NOMO-1 treated with DMSO at 0.1 percent for 48 hours (cell line): ENCODE results near the gene LIPH.
"Not testable (repeated sequence)": the region's sequence is repeated elsewhere in the genome, so short reads cannot be mapped to it uniquely, and the experiment has no call there.

ENCODE experiments used
- DNase-seq: peaks from one replicate; lab custom pipeline; 2025; ENCODE audit not compliant: unreplicated experiment; lab: John Stamatoyannopoulos, UW

The LIPH gene

DNA sequence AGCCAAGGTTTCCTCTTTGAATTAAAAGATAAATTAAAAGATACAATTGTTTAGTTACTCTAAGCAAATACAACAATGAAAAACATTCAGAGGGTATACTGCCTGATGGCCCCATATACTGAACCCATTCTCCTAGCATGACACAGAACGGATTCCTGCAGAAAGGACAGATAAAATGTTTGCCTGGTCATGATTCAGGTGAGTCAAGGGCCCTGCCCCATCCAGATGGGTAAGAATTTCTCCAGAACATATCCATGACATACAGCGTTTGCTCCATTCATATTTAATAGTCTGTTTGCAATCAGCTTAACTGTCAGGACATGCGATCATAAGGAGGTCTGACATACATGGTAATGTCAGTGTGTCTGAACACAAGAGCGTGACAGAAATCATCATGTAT, 62.1 kb downstream of the LIPH start:
- DNase-seq, result no peak

DNA sequence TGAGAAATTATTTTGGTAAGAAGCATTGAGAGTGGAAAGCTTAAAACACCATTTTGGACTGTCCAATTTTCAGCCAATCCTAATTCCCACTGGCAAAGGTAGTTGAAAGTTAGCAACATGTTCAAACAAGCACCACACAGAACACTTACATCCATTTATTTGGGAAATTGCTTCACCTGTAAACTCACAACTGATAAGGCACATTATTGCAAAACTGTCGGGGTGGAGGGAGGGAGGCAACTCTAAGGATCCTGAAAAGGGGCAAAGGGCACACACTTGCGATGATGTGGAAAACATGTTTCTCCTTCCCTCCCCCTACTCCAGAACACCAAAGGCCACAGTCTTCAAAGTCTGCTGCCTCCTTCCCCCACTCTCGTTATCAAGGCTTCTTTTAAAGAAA, 62.9 kb downstream of the LIPH start:
- DNase-seq, result no peak

DNA sequence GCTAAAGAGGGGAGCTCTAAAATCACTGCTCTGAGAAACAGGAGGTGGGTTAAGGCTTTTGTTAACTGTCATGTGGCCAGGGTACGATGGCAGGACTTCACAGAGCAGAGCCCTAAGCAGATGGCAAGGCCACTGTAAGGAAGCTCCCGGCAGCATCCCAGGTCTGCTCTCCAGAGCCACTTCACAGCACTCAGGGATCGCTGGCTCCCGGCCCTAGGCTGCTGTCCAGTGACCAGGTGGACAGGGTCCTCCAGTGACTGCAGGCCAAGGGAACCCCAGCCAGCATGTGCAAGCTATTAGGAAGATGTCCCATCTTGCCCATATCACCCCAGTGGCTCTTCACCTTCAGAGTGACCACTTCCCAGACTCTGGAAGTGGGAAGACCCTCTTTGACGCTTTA, 63.9 kb downstream of the LIPH start:
- no peak for DNase-seq

DNA sequence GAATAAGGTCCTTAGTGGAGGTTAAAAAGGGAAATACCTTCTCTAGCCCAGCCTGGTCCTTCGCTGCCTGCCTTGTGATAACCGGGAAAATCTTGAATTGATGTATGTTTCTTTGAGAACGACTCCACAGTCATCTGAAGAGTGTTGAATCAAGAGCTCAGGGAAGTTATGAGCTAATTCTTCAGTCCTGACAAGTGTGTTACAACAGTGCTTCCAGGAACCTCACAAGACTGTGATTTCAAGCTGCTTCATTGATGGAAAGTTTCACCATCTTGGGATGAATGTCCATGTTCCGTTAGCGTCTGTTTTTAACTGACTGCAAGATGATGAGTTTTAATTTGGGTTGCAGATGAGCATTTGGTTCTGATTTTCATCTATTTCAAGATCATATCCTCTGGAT, 66.0 kb downstream of the LIPH start:
- DNase-seq, result no peak

DNA sequence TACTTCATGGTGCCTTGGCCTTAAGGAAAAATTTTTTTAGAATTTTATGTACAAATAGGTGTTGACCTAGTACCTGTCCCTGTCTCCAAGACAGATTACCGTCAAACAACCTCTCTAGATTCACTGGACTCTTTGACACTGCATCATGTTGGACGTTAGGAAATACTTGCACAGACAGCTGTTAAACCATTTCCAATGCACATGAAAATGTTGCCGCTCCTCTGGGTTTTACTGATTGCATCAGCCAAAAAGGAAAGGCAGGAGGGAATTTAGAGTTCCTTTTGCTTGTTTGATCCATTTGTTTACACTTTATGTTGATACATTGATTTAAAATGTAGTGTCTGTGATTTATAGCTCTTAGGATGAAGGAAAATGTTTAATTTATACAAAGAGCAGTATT, 68.1 kb downstream of the LIPH start:
- DNase-seq, result no peak

DNA sequence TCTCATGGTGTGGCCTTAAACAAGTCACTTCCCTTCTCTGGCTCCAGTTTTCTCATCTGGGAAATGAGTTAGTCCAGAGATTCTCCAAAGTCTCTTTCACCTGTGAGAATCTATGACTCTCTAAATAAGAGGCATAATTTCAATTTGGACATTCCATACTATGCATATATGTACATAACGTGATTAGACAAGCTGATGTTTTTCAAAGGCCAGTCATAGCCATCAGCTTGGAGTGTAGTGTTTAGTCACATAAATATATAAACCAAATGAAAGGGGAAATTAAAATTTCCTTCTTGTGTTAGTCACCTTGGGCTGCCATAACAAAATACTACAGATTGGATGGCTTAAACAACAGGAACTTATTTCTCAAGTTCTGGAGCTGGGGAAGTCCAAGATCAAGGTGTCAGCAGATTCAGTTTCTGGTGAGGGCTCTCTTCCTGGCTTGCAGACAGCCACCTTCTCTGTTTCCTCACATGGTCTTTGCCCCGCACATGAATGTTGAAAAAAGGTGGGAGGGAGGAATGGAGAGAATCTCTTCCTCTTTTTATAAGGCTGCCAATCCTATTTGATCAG, 72.9 kb downstream of the LIPH start:
- DNase-seq, result no peak

DNA sequence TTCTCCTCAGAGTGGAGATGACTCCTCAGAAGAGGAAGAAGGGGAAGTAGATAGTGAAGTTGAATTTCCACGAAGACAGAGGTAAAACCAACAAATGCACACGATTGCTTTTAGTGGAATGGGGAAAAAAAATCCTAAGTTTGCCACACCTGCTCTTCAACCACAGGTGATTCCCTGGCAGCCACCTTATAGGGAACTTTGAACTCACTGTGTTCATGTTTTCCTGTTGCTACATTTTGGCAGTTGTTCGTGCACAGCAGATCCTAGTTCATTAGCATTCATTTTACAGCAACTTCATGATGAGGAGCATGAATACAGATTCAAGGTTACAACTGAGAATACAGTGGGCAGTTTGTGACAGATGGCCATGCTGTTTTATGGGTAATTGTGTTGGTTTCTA, 75.1 kb downstream of the LIPH start:
- no peak for DNase-seq

DNA sequence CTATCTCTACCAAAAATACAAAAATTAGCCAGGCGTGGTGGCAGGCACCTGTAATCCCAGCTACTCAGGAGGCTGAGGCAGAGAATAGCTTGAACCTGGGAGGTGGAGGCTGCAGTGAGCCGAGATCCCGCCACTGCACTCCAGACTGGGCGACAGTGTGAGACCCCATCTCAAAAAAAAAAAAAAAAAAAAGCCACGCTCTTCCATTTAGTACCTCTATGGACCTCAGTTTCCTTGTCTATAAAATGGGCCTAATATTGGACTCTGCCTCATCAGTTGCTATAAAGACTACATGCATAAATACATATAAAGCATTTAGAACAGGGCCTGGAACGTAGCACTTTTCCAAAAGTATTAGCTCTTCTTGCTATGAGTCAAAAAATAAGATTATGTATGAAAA, 77.5 kb downstream of the LIPH start:
- not testable (repeated sequence) for DNase-seq

DNA sequence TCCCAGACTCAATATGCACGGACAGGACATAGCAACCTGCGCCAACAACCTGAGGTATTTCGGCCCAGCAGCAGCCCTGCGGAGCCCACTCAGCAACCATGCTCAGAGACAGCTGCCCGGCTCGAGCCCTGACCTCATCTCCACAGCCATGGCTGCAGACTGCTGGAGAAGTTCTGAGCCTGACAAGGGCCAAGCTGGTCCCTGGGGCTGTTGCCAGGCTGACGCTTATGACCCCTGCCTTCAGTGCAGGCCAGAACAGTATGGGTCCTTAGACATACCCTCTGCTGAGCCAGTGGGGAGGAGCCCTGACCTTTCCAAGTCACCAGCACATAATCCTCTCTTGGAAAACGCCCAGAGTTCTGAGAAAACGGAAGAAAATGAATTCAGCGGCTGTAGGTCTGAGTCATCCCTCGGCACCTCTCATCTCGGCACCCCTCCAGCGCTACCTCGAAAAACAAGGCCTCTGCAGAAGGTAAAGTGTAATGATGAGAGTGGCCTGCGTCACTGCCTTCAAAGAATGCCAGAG, 79.0 kb downstream of the LIPH start:
- DNase-seq, result no peak

DNA sequence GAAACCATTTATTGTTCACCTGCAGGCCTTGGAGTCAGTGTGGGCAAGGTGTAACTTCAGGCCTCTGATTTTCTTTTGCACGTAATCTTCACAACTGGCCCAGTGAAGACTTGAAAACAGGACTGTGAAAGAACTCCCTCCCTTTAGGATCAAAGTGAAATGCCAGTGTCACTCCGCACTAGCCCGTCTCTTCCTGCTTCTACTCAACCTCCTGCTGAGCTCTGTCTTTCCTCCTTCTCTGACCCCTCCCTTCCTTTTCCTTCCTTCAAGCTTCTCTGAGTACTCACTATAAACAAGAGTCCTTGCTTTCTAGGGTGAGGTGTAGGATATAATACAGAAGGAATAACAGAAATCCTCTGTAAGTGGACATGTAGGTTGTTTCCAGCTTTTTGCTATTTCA, 82.1 kb downstream of the LIPH start:
- no peak for DNase-seq

DNA sequence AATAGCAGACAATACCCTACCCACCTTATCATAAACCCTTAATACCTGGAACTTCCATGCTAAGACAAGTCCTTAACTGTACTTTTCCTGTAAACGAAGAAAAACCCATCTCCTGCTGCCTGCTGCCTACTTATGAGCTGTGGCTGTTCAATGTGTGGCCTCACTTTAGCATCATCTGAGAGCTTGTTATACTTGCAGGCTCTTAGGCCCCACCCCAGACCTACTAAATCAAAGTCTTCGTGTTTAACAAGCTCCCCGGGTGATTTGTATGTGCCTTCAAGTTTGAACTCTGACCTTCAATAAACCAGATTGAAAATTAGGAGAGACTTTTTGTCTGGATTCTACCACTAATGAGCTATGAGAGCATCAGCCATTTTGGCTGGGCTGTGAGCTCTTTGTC, 82.8 kb downstream of the LIPH start:
- no peak for DNase-seq

DNA sequence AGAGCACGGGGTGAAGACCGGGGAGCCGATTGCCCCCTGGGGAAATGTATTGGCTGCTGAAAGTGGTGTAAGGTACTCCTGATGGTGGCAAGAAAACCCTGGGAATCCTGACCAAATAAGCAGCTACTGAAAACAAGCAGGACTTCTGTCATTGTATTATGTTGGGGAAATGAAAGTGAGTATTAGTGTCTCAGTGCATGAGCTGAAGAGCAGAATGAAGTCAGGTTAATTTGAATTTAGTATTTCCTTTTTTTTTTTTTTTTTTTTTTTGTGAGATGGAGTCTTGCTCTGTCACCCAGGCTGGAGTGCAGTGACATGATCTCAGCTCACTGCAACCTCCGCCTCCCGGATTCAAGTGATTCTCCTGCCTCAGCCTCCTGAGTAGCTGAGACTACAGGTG, 86.3 kb downstream of the LIPH start:
- DNase-seq, result not testable (repeated sequence)

DNA sequence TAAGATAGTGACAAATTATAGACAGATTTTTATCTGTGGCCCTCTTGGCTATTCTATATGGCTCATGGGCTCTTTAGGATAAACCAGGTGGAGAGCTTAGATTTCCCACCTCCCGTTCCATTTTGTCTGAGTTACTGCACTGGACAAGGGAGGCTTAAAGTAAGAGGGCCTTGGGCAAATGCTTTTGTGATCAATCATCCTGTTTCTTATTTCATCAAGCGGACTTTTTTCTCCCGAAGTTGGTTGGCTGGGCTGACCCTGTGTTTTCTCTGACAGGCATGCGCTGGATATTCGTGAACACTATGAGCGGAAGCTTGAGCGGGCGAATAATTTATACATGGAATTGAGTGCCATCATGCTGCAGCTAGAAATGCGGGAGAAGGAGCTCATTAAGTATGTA, 86.9 kb downstream of the LIPH start:
- no peak for DNase-seq

DNA sequence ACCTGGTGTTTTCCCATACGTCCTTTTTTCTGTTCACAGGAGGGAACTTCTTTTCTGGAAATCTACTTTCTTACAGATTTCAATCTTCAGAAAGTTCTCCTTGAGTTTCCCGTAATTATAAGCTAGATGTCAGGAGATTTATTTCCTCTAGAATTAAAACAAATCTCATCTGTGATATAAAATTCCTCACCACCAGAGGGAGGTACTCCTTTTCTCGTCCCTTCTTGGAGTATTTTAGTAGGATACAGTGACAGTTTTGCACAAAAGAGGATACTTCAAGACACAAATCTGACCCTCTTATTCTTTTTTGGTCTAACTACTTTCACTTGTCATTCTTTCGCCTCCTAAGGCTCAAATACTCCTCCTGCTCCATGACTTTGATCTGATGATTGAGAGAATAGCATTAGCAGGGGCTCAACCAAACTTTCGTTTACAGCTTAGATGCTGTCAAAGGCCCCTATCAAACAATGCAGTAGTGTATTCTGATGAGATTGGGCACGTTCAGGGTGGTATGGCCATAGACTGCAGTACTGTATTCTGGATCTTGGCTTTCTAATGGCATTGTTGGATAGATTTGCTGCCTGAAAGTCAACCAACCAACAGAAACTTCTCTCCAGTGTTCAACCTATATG, 91.6 kb downstream of the LIPH start:
- no peak for DNase-seq

DNA sequence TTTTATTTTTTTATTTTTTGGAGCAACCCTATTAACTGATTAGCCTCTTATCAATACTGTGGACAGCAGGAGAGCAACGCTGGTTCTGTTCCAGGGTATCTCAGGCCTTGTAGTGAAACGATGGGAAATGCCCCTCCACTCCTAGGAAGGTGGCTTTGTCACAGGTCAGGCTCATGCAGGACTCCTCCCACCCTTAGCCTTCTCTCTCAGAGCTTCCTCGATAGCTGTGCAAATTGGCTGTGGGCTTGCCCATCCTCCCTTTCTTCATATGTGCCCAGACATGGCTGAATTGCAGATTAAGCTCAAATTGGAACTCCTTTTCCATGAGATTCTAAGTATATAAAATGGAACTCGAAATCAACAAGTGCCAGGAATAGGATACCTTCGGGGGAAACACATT, 92.1 kb downstream of the LIPH start:
- DNase-seq, result no peak

DNA sequence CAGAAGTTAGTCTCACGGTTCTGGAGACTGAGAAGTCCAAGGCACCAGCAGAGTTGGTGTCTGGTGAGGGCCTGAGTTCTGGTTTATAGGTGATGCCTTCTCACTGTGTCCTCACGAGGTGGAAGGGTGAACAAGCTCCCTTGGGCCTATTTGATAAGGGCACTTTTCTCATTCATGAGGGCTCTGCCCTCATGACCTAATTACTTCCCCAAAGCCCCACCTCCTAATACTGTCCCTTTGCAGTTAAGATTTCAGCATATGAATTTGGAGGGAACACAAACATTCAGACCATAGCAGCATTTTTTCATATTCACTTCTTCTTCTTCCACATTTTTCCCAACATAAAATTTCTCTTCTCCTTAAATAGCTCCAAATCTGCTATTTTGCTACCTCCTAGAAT, 95.0 kb downstream of the LIPH start:
- DNase-seq, result peak; percentile 17
